Neural progenitor cell (in vitro differentiated cells): Measurements from ENCODE around the gene FOLR2.

Experiments used
- CTCF ChIP-seq: fragments of 200-600 bp; sonication (generic); IDR thresholded peaks from 2 replicates; pipeline ENCODE4 v1.5.1; 2017; ENCODE audit warnings: antibody characterized with exemption, mild to moderate bottlenecking
- EZH2phosphoT487 ChIP-seq: fragments of 200-600 bp; sonication (generic); IDR thresholded peaks from 2 replicates; pipeline ENCODE4 v1.6.1; 2017; ENCODE audit warnings: antibody characterized with exemption

DNA sequence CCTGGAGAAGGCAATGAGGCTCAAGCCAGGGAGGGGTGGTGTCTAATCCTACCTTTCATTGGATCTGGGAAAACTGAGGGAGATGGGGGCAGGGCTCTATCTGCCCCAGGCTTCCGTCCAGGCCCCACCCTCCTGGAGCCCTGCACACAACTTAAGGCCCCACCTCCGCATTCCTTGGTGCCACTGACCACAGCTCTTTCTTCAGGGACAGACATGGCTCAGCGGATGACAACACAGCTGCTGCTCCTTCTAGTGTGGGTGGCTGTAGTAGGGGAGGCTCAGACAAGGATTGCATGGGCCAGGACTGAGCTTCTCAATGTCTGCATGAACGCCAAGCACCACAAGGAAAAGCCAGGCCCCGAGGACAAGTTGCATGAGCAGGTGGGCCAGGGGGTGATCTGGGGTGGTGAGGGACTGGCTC, 24.6 kb upstream of the FOLR2 start, which contains the start of gene FOLR1:
- TF ChIP-seq CTCF (no peak), EZH2phosphoT487 (no peak)
